Natural killer cell (primary cell): ENCODE data around the gene GTF3C4. TPM values are rescaled to one million over a fixed set of nuclear protein-coding genes. Genes with fewer than 3 reads are reported as not detected.

ENCODE experiments used
- ATAC-seq, 3 donors: fragments of 150-1000 bp in 2 of 3; fragments of 200-7000 bp in 1 of 3; cut with Tn5 transposase; 1 replicate in 1 of 3; 2 replicates in 2 of 3; pipeline ENCODE4 v1.10.0; 2021; ENCODE audit warnings: mild to moderate bottlenecking in 2 of 3, moderate library complexity in 2 of 3
- DNase-seq, 2 donors: peaks; one replicate each; pipeline versions ENCODE4 v3.0.0 to v3.0.0-alpha.2; 2013 to 2021; ENCODE audit warnings: mixed read lengths in 1 of 2
- H3K27ac ChIP-seq: one replicate; pipeline ENCODE4 v1.5.1; 2013; ENCODE audit warnings: mild to moderate bottlenecking, low read length
- H3K27me3 ChIP-seq: one replicate; pipeline ENCODE4 v1.6.1; 2013; ENCODE audit warnings: low read length; ENCODE audit not compliant: control insufficient read depth, insufficient read depth
- H3K36me3 ChIP-seq: one replicate; pipeline ENCODE4 v1.6.1; 2013; ENCODE audit warnings: low read length; ENCODE audit not compliant: control insufficient read depth, insufficient read depth
- H3K4me1 ChIP-seq: one replicate; pipeline ENCODE4 v1.6.1; 2013; ENCODE audit warnings: low read length; ENCODE audit not compliant: control insufficient read depth, insufficient read depth
- H3K4me3 ChIP-seq: one replicate; pipeline ENCODE4 v1.5.1; 2013; ENCODE audit warnings: low read length
- H3K9me3 ChIP-seq: one replicate; pipeline ENCODE4 v1.6.1; 2013; ENCODE audit warnings: low read length; ENCODE audit not compliant: control insufficient read depth, insufficient read depth
- H3K27ac Mint-ChIP-seq, 2 donors: one replicate each; pipeline ENCODE4 v1.8.0; 2022; ENCODE audit warnings: mild to moderate bottlenecking in 2 of 2, mixed read lengths in 2 of 2, moderate library complexity in 1 of 2
- H3K27me3 Mint-ChIP-seq, 2 donors: one replicate each; pipeline ENCODE4 v1.8.0; 2022; ENCODE audit warnings: low read depth in 2 of 2, mixed read lengths in 2 of 2
- H3K36me3 Mint-ChIP-seq: one replicate; pipeline ENCODE4 v1.8.0; 2022; ENCODE audit warnings: mixed read lengths
- H3K4me1 Mint-ChIP-seq, 2 donors: one replicate each; pipeline ENCODE4 v1.8.0; 2022; ENCODE audit warnings: mixed read lengths in 2 of 2
- H3K4me3 Mint-ChIP-seq: one replicate; pipeline ENCODE4 v1.8.0; 2022; ENCODE audit warnings: mild to moderate bottlenecking, moderate library complexity, mixed read lengths
- H3K9me3 Mint-ChIP-seq, 2 donors: one replicate each; pipeline ENCODE4 v1.8.0; 2022; ENCODE audit warnings: mixed read lengths in 2 of 2
- WGBS: methylation state at CpG from one replicate; pipeline ENCODE4 v1.1.7; 2013; ENCODE audit warnings: missing lambda C conversion rate; ENCODE audit not compliant: insufficient coverage; 5-methylcytosine and 5-hydroxymethylcytosine counted together
- intact Hi-C: fragments of 100-400 bp; cut with micrococcal nuclease; formaldehyde crosslinking; loops from one replicate; pipeline ENCODE4 v1.14.2; 2022
- total RNA-seq, 4 donors: library from RNA; stranded (reverse); fragments of 120-200 nt in 1 of 4; gene quantifications; one replicate each; pipeline versions ENCODE4 v1.2.3 to v1.2.4, GENCODE V29; 2013 to 2022
- TF ChIP-seq, protein P1 (sequence below): fragments of 200-600 bp; IDR thresholded peaks from one replicate; pipeline ENCODE4 v1.8.0; 2022; ENCODE audit warnings: antibody characterized with exemption

Gene GTF3C4
- total RNA-seq, 3 donors from 2014 or later (not counting 1 experiment from before 2014, with no cell fraction given) = 11.0 to 12.7 (median 12.6) TPM

DNA sequence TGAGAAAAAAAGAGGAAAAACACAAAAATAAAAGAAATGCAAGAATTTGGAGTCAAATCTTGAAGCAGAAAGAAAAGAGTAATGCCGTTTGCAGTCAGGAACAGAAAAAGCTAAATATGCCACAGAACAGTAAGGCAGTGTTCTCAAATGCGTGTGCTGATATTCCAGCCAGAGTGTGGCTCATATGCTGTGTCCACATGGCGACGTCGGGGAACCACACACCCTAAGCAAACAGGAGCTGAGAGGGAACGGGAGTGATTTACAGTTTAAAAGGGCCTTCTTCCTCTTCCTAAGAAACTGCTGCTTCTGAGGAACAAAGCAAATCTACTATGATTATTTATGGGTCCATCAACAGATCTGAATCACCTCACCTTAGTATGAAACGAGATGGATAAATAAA lies 43.2 kb upstream of the GTF3C4 start:
- peaks cover 47% of the 10 kb centered on the region for H3K36me3 Mint-ChIP-seq
- peaks cover 4 to 5% of the 10 kb centered on the region in 2 donors for H3K4me1 Mint-ChIP-seq
- Histone ChIP-seq H3K36me3 (peaks cover 47% of the 10 kb centered on the region), H3K9me3 (no peaks in the 10 kb centered on the region), H3K4me3 (no peak overlapping the region), H3K4me1 (no peaks in the 10 kb centered on the region), H3K27ac (no peak overlapping the region), H3K27me3 (no peaks in the 10 kb centered on the region)
- ATAC-seq = no peak
- intact Hi-C loops = no loop called here
- TF ChIP-seq, protein P1, sequence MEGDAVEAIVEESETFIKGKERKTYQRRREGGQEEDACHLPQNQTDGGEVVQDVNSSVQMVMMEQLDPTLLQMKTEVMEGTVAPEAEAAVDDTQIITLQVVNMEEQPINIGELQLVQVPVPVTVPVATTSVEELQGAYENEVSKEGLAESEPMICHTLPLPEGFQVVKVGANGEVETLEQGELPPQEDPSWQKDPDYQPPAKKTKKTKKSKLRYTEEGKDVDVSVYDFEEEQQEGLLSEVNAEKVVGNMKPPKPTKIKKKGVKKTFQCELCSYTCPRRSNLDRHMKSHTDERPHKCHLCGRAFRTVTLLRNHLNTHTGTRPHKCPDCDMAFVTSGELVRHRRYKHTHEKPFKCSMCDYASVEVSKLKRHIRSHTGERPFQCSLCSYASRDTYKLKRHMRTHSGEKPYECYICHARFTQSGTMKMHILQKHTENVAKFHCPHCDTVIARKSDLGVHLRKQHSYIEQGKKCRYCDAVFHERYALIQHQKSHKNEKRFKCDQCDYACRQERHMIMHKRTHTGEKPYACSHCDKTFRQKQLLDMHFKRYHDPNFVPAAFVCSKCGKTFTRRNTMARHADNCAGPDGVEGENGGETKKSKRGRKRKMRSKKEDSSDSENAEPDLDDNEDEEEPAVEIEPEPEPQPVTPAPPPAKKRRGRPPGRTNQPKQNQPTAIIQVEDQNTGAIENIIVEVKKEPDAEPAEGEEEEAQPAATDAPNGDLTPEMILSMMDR = no peak
- H3K27ac Mint-ChIP-seq = no peak overlapping the region
- no peaks in the 10 kb centered on the region for H3K27me3 Mint-ChIP-seq
- 75% methylated on average over 6 of the region's 7 CpGs for WGBS
- DNase-seq = no peak
- no peaks in the 10 kb centered on the region for H3K9me3 Mint-ChIP-seq
- no peak overlapping the region for H3K4me3 Mint-ChIP-seq

DNA sequence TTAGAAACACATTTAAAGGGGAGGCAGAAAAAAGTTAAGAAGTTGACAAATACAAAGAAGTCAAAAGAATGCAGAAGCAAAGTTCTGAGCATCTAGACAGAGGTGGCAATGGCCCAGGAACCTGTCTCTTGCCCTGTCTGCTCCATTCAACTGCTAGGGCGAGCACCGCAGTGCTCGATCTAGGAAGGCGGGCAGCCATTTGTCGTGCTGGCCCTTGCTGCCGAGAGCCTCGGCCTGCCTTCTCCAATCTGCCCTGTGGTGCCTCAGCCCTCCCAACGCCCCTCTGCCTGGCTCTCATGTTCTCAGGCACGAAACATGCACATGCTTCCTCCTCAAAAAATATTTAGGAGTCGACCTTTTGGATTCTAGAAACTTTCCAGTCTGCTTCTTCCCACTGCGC lies 42.7 kb upstream of the GTF3C4 start:
- H3K4me3 ChIP-seq = no peak overlapping the region
- H3K36me3 ChIP-seq = peaks cover 42% of the 10 kb centered on the region
- Mint-ChIP-seq H3K4me1 (peaks cover 4 to 5% of the 10 kb centered on the region in 2 donors), H3K27me3 (no peaks in the 10 kb centered on the region), H3K4me3 (no peak overlapping the region), H3K27ac (no peak overlapping the region), H3K9me3 (no peaks in the 10 kb centered on the region), H3K36me3 (peaks cover 47% of the 10 kb centered on the region)
- no peak for DNase-seq
- 96% methylated on average over 11 of the region's 11 CpGs for WGBS
- intact Hi-C loops = no loop called here
- H3K27me3 ChIP-seq = no peaks in the 10 kb centered on the region
- H3K9me3 ChIP-seq = no peaks in the 10 kb centered on the region
- TF ChIP-seq, protein P1 = no peak
- ATAC-seq = no peak
- no peaks in the 10 kb centered on the region for H3K4me1 ChIP-seq
- H3K27ac ChIP-seq = no peak overlapping the region

DNA sequence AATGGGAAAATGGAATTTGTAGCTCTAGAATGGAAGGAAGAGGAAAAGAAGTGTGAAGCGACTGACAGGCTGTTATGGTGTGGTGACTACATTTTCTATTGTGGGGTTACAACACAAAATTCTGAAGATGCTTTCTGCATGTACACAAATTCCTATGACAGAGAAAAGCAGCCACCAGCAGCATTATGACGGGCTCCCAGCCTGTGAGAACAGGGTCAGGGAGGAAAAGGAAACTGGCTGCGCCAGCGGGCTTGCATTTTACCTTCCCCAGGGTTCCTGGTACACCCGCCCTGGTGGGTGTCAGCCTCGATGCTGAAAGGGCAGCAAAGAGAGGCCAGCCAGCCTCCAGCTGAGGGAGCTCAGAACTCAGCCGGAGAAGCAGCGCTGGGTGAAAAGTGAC lies 41.5 kb upstream of the GTF3C4 start:
- Mint-ChIP-seq H3K36me3 (peaks cover 47% of the 10 kb centered on the region), H3K4me1 (peaks cover 4 to 5% of the 10 kb centered on the region in 2 donors), H3K27me3 (no peaks in the 10 kb centered on the region), H3K4me3 (no peak overlapping the region), H3K27ac (no peak overlapping the region), H3K9me3 (no peaks in the 10 kb centered on the region)
- no peaks in the 10 kb centered on the region for H3K27me3 ChIP-seq
- no peak overlapping the region for H3K27ac ChIP-seq
- ATAC-seq (no peak), DNase-seq (no peak)
- no peaks in the 10 kb centered on the region for H3K4me1 ChIP-seq
- no peaks in the 10 kb centered on the region for H3K9me3 ChIP-seq
- H3K4me3 ChIP-seq = no peak overlapping the region
- TF ChIP-seq, protein P1 = no peak
- WGBS = 84% methylated on average over 7 of the region's 8 CpGs
- intact Hi-C loops = no loop called here
- peaks cover 39% of the 10 kb centered on the region for H3K36me3 ChIP-seq

DNA sequence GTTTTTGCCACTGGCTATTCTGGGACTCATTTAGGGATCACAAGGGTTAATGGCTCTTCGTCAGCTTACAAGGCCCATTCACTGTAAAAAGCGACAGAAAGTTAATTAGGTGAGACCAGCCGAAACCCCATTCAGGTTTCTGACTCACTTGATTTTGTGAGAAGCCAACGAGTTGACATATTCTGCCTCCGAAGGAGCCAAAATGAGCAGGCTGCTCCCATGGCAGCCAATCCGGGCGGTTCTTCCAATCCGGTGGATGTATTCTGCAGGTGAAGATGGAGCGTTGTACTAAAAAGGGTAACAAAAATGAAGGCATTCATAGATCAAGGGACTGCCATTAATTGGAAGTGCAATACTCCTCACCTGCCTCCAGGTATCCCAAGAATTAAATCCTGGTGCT lies 40.1 kb upstream of the GTF3C4 start:
- no peaks in the 10 kb centered on the region for H3K9me3 Mint-ChIP-seq
- Histone ChIP-seq H3K27me3 (no peaks in the 10 kb centered on the region), H3K4me3 (no peak overlapping the region), H3K36me3 (peaks cover 37% of the 10 kb centered on the region), H3K4me1 (no peaks in the 10 kb centered on the region), H3K9me3 (no peaks in the 10 kb centered on the region), H3K27ac (no peak overlapping the region)
- no peak overlapping the region for H3K4me3 Mint-ChIP-seq
- H3K27me3 Mint-ChIP-seq = no peaks in the 10 kb centered on the region
- no peak overlapping the region for H3K27ac Mint-ChIP-seq
- intact Hi-C loops = no loop called here
- peaks cover 4 to 5% of the 10 kb centered on the region in 2 donors for H3K4me1 Mint-ChIP-seq
- TF ChIP-seq, protein P1 = no peak
- peaks cover 47% of the 10 kb centered on the region for H3K36me3 Mint-ChIP-seq
- ATAC-seq (no peak), DNase-seq (no peak)
- WGBS = 94% methylated on average over 9 of the region's 9 CpGs
